Activated T-cell treated with anti-CD3 and anti-CD28 coated beads for 4 hours (primary cell): ENCODE data around the gene WDR48.

ENCODE experiments used
- DNase-seq: peaks from one replicate; pipeline ENCODE4 v3.0.0-alpha.2; 2020

The WDR48 gene

DNA sequence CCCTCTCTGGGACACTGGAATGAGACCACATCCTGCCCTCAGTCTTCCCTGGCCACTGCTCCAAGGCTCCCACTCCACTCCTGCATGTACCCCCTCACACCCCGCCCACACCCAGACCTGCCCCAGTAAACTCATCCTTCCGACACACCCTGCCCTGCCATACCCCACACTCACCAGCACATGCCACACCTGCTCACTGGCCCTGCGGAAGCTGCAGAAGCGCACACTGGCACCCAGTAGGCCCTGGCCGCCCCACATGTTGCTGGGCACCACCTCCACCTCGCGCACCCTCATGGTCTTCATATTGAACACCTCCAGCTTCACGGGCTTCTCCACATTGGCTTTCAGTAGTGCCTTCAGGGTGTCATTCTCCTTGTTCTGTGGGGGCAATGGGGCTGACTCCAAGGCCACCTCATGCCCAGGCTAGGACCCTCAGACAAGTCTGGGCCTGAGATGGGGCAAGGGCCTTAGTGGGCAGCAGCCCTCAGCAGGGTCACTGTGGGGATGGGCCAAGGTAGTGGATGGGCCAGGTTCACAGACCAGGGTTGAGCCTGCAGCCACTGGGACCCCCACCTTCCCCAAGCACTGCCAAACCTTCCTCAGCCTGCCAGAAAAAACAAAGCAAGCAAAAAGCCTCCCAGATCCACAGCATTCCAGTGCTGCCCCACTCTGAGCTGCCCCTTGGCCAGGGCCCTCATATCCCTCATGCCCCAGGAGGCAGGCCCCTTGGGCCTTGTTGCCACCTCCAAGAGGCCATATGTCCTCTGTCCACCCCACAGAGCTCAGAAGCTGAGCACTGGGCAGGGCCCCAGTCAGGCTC is 50.9 kb downstream of the WDR48 start:
- DNase-seq: no peak

DNA sequence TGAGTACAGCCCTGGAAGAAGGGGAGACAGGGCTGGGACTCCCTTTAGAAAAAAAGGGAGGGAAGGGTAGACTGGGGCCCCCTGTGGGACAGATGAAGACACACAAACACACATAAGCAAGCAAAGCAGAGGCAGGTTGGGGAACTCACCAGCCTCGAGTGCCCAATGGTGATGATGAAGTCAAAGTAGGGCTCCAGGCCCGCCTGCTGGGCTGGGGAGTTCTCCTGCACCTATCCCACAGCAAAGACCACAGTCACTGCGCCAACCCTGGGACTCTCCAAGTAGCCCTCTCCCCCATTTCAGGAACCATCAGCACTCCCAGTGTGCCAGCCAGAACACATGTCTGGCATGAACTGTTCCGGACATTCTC is 51.5 kb downstream of the WDR48 start:
- DNase-seq: no peak

DNA sequence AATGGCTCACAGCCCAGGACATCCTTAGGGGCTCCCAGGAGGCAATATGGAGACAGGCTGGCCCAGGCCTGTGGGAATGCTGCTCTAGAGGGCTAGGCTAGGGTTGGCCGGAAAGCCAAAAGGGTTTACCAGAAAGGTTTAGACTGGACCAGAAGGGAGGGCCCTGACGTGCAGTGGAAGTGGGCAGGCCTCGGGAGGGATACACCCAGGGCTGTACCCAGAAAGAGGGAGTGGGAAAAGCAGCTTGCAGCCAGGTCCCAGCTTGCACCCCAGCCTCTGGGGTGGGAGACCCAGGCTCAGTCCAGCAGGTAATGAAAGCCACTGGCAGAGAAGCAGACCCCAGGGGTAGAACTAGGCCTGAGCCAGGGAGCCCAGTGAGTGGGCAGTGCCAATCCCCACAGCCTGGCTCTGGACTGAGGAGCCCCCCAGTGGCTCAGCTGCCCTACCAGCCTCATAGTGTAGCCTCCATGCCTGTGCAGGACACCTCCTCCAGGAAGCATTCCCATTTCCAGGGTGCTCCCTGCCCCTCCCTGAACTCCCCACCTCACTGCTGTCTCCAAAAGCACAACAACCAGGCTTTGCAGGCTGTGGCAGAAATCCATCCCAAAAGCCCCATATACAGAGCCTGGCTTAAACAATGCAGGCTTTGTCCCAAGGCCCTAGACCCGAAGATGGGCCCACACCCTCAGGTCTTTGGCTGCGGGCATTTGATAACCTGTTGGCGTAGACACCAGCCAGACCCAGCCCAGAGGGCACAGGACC is 52.2 kb downstream of the WDR48 start:
- no peak for DNase-seq

GRCh38 chr3:39104961-39105686 is 53.3 kb downstream of the WDR48 start:
- peak; percentile 30 for DNase-seq

DNA sequence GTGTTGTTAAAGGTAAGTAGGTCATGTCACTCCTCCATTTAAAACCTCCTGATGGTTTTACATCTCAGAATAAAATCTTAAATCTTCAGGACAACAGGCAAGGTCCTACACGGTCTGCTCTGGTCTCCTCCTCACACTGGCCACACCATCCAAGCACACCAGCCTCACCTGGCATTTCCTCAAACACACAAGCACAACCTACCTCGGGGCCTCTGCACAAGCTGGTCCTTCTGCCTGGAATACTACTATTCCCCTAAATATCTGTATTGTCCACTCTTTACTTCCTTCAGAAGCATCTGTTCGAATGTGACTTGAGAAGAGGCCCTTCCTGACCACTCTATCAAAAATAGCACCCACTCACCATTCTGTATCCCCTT is 53.9 kb downstream of the WDR48 start:
- DNase-seq: no peak

DNA sequence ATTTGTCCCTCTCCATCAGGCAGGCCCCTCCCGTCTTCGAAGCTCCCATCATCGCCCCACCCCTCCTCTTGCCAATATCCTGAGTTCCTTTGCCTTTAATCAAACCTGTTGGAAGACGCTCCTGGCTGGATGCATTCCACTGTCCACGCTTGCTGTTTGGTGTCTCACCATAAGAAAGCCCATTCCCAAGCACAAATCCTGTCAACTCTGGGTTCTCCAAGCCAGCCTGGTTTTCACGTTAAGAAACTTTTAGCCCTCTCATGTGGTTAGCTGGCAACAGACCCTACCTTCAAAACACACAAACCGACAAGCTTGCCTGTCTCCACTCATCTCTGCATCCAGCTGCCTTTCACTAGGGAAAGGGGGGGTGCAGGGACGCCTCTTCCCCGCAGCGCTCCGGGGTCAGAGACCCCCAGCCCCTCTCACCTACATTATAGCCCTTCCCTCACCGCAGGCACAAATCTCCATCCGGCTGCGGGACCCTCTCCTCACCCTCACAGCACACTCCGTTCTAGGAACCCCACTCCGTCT is 54.5 kb downstream of the WDR48 start:
- no peak for DNase-seq

DNA sequence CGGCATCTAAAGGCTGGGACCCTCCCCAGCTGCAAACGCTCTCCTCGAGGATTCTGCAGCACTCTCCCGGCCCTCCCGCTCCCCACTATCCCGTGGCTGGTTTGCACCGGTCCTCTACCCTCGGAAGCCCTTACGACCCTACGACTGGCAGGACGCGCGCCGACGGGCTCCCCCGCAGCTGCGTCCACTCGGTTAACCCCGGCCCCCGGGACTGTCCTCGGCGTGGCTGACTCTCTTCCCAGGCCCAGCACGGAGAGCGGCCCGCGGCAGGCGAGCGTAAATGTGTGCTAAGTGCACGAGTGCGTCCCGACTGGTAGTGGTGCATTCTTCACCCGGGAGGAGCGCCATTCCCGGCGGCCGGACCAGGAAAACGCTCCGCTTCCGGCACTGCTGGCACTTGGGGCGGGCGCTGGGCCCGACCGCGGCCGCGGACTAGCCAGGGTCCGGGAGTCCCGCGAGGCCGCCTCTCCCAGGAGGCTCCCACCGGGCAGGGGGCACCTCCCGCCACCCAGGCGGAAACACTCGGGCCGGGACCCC is 55.1 kb downstream of the WDR48 start:
- DNase-seq: no peak

- DNase-seq: peak; percentile 41
Measured at GRCh38 chr3:39107388-39108199, 55.8 kb downstream of the WDR48 start, which contains the start of the genes GORASP1 and TTC21A. Gene GORASP1, minus strand, starts transcription at chr3:39107627. Its CDS starts 86 bp downstream, at chr3:39107541. Gene TTC21A, plus strand, starts transcription at chr3:39107680. Its CDS starts 158 bp downstream, at chr3:39107838.

DNA sequence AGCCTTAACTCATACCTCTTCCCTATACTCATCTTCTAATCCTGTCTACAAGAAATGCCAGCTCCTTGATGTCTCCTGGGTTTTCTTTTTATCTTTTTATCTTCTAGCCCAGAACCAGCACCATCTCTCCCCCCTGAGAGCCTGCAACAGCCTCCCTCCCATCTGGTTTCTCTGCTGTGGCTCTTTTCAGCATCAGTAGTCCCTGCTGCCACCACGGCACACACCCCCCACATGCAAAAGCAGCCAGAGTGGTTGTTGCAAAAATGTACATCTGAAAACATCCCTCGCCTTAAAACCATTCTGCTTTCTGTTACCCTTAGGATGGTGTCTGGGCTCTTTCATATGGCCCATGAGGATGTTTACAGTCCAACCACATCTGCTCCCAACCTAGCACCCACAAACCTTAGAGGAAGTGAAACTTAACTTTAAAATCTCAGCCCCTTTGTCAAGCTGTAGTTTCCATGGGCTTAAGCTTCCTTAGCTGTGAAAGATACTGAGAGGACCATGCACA is 56.4 kb downstream of the WDR48 start:
- no peak for DNase-seq

DNA sequence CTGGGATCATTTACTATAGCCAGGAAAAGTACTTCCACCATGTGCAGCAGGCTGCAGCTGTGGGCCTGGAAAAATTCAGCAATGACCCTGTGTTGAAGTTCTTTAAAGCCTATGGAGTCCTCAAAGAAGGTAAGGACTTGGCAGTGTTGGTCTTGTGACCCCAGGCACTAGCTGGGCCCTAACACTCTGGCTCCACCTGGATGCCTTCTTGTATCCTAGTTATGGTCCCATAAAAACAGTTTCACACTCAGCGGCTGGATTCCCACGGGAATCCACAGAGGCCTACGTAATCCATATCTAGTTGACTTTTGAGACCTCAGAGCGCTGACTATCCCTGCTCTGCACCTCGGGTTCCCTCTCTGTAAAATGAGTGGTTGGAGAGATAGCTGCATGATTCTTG is 57.3 kb downstream of the WDR48 start:
- DNase-seq: no peak

DNA sequence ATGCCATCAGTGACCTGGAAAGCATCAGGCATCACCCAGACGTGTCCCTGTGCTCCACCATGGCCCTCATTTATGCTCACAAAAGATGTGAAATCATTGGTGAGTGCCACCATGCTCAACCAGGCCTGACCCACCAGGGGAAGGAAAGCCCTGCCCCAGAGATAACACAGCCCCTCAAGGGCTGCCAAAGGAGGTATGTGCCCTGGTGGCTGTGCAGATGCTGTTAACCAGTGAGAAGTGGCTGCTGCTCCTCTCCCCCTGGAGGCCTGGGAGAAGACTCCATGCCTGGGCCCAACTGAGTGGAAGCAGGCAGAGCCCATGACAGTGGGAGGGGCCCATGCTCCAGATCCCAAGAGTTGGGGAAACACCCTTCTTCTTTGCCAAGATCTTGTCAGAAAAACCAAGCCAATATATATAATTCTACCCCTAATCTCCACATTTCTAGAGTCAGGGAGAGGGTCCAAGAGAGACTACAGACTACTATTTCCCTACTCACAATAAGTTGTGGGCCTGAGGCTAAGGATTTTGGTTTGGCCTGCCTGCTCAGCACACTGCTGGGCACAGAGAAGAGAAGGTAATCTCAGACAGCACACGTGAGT is 58.3 kb downstream of the WDR48 start:
- no peak for DNase-seq

- no peak for DNase-seq
Measured at GRCh38 chr3:39112113-39112512, 60.3 kb downstream of the WDR48 start.

DNA sequence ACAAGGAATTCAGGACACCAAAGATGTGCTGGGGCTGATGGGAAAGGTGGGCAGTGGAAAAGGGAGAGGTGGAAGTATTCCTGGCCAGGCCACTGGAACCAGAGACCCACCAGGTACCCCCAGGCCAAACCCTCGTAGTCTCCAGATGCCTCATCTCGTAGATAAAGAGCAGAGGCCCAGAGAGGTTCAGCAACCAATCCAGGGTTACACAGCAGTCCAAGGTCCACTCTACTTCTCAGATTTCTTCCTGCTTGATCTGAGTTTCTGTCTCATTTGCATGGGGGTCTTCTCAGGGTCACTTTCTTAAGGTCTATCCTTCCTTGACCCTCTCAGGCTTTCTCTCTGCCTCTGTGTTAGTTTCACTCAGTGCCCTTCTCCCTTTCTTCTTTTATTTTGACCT is 60.7 kb downstream of the WDR48 start:
- no peak for DNase-seq

DNA sequence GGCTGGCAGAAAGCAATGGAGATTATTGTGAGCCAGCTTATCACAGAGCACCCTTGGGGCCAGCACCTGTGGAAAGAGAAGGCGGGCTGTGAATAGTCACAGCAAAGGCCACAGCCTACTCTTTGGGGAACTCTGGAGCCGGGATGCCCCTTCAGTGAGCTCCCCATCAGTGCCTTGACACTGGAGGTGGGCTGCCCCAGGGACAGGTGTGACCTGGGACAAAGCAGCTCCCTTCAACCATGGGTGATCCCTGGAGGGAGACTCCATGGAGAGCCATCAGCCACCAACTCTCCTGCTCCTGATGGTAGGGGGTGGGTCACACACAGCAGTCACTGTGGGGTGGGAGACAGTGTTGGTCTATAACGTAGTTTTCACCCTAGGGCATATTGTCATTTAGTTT is 61.5 kb downstream of the WDR48 start:
- no peak for DNase-seq

DNA sequence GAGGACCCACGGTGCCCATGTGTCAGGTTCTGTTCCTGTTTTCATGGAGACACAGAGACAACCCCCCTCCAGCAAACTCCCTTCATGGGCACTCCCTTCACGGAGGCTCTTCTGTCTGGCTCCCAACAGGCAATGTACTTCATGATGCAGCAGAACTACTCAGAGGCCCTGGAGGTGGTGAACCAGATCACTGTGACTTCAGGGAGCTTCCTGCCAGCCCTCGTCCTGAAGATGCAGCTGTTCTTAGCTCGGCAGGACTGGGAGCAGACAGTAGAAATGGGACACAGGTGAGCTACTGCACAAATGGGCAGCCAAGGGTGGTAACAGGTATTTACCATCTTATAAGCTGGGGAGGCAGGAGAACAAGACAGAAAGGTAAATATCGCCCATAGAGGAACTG is 62.6 kb downstream of the WDR48 start:
- no peak for DNase-seq

- no peak for DNase-seq
Measured at GRCh38 chr3:39115870-39116269, 64.1 kb downstream of the WDR48 start.

GRCh38 chr3:39118079-39118478 is 66.3 kb downstream of the WDR48 start:
- no peak for DNase-seq

GRCh38 chr3:39118931-39119660 is 67.3 kb downstream of the WDR48 start:
- DNase-seq: no peak

DNA sequence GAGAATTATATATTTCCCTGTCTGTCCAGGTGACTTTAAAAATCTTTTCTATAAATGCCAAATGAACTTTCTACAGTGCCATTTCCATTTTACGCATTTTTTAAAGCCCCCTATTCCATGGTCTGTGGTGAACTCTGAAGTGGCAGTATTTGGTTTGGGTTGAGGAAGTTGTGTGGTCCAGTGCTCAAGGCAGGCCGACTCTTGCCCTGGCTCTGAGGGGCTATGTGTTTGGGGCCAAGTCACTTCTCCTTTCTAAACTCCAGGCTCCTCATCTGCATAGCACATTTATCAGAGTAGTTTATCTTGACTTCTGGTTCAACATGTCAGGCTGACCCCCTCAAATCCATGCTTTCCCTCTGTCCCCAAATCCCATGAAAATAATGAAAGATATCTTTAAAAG is 69.8 kb downstream of the WDR48 start:
- no peak for DNase-seq

GRCh38 chr3:39122813-39123212 is 71.0 kb downstream of the WDR48 start:
- DNase-seq: no peak
